ENCODE results near the gene AACS.

- TF ChIP-seq POLR2A (IDR thresholded peaks at IDR 0.05; ENCODE audit: low read length) (no peak), PBX3 (IDR thresholded peaks at IDR 0.05) (no peak), RAD21 (conservative IDR thresholded peaks at IDR 0.05 in 1 of 2, IDR thresholded peaks at IDR 0.05 in 1 of 2) (0 out of 5 replicates have a peak, but pooled peaks of 1 of the 2 experiments have one; percentile 11), CTCF (IDR thresholded peaks at IDR 0.05) (no peak), EP300 (IDR thresholded peaks at IDR 0.05) (no peak), HDAC2 (IDR thresholded peaks at IDR 0.05) (no peak)
Observed at GRCh38 chr12:125038976-125039625, 26.1 kb upstream of the AACS start.

All from A549 (cell line).